Measurements from ENCODE around the gene IL20.

IL20 gene

GRCh38 chr1:206866062-206866461, 639 bp downstream of the IL20 start:
- DNase-seq, result no peak
- no peaks in the 10 kb centered on the region for H3K36me3 ChIP-seq
- no peaks in the 10 kb centered on the region for H3K4me1 ChIP-seq
- TF ChIP-seq, protein P1, sequence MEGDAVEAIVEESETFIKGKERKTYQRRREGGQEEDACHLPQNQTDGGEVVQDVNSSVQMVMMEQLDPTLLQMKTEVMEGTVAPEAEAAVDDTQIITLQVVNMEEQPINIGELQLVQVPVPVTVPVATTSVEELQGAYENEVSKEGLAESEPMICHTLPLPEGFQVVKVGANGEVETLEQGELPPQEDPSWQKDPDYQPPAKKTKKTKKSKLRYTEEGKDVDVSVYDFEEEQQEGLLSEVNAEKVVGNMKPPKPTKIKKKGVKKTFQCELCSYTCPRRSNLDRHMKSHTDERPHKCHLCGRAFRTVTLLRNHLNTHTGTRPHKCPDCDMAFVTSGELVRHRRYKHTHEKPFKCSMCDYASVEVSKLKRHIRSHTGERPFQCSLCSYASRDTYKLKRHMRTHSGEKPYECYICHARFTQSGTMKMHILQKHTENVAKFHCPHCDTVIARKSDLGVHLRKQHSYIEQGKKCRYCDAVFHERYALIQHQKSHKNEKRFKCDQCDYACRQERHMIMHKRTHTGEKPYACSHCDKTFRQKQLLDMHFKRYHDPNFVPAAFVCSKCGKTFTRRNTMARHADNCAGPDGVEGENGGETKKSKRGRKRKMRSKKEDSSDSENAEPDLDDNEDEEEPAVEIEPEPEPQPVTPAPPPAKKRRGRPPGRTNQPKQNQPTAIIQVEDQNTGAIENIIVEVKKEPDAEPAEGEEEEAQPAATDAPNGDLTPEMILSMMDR (IDR thresholded peaks at IDR 0.05; ENCODE audit: low read depth, low read length), result no peak
- H3K4me3 ChIP-seq (ENCODE audit: low read depth, low read length), result no peak overlapping the region
- no peaks in the 10 kb centered on the region for H3K9me3 ChIP-seq
- H3K27me3 ChIP-seq, result no peaks in the 10 kb centered on the region; the same call in 1 of the 2 replicates

DNA sequence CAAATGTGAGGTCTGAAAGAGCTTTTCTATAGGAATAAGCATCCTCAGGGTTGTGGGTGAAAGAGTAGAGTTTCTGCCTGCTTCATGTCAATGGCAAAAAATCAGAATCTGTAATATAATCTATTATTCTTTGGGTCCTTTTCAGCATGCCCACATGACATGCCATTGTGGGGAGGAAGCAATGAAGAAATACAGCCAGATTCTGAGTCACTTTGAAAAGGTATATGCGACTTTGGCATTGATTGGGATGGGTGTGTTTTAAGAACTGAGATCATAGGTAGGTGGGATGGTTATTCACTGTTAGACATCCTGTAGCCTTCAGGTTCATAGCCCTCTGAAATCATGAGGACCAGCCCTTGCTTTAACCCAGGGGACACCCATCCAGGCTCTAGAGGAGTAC, 1.8 kb downstream of the IL20 start:
- DNase-seq, result no peak
- Histone ChIP-seq H3K4me1 (no peaks in the 10 kb centered on the region), H3K9me3 (no peaks in the 10 kb centered on the region), H3K4me3 (ENCODE audit: low read depth, low read length) (no peak overlapping the region), H3K36me3 (no peaks in the 10 kb centered on the region), H3K27me3 (no peaks in the 10 kb centered on the region; the same call in 1 of the 2 replicates)
- TF ChIP-seq, protein P1 (IDR thresholded peaks at IDR 0.05; ENCODE audit: low read depth, low read length), result no peak

DNA sequence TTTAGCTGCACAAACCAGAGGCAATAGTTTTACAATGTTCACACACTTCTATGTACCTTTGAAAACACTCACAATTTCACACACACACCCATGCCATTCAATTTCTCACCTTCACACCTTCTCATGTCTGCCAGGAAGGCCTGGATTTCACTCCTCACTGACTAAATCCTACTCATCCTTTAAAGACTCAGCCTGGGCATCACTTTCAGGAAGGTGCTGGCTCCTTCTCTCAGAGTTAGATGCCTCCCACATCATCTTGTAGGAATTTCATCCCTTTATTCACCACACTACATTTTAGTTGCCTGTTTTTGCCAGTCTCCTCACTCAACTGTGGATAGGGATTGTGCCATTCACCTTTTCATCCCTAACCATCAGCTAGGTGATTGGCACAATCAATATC, 2.3 kb downstream of the IL20 start:
- Histone ChIP-seq H3K4me1 (no peaks in the 10 kb centered on the region), H3K27me3 (no peaks in the 10 kb centered on the region; the same call in 1 of the 2 replicates), H3K9me3 (no peaks in the 10 kb centered on the region), H3K36me3 (no peaks in the 10 kb centered on the region), H3K4me3 (ENCODE audit: low read depth, low read length) (no peak overlapping the region)
- no peak for DNase-seq
- TF ChIP-seq, protein P1 (IDR thresholded peaks at IDR 0.05; ENCODE audit: low read depth, low read length), result no peak

GRCh38 chr1:206868264-206868663, 2.8 kb downstream of the IL20 start:
- no peaks in the 10 kb centered on the region for H3K36me3 ChIP-seq
- H3K4me3 ChIP-seq (ENCODE audit: low read depth, low read length), result no peak overlapping the region
- TF ChIP-seq, protein P1 (IDR thresholded peaks at IDR 0.05; ENCODE audit: low read depth, low read length), result no peak
- H3K27me3 ChIP-seq, result no peaks in the 10 kb centered on the region
- no peak for DNase-seq
- no peaks in the 10 kb centered on the region for H3K9me3 ChIP-seq
- H3K4me1 ChIP-seq, result no peaks in the 10 kb centered on the region

DNA sequence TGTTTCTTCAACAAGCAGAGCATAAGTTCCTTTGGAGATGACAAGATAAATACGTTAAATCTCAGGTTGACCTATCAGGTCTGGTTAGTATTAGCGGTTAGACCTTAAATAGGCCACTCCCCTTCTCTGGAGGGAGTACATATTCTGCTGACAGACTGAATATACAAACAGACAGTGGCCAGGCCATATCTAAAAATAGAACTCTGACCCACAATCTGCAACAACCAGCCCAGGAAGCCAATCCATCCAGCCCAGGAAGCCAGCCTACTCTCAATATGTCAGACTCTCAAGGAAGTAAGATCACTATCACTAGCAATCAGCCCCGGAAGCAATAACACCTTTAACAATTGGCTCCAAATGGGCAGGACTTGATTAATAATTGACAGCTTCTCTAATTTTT, 6.7 kb downstream of the IL20 start:
- H3K4me1 ChIP-seq, result no peaks in the 10 kb centered on the region
- DNase-seq, result no peak
- no peak overlapping the region for H3K4me3 ChIP-seq (ENCODE audit: low read depth, low read length)
- H3K27me3 ChIP-seq, result no peaks in the 10 kb centered on the region
- TF ChIP-seq, protein P1 (IDR thresholded peaks at IDR 0.05; ENCODE audit: low read depth, low read length), result no peak
- H3K9me3 ChIP-seq, result no peaks in the 10 kb centered on the region
- H3K36me3 ChIP-seq, result no peaks in the 10 kb centered on the region

DNA sequence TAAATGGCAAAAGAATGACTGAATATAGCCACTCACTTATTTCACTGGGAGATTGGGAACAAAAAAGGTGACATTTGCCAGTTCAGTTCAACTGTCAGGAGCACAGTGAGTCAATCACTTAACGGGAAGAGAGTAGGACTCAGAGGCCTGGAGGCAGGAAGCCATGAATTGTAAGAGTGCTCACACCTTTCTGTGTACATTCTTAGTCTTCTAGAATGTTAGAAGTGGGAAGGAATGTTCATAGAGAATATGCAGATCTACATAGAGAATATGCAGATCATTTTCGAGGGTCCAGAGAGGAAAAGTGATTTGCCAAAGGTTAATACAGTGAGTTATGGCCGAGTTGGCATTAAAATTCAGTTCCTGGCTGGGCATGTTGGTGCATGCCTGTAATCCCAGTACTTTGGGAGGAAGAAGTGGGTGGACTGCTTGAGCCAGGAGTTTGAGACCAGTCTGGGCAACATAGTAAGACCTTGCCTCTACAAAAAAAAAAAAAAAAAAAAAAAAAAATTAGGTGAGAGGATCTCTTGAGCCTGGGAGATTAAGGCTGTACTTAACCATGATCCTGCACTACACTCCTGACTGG, 8.3 kb downstream of the IL20 start:
- Histone ChIP-seq H3K27me3 (no peaks in the 10 kb centered on the region), H3K4me3 (ENCODE audit: low read depth, low read length) (no peak overlapping the region), H3K4me1 (no peaks in the 10 kb centered on the region), H3K9me3 (no peaks in the 10 kb centered on the region), H3K36me3 (no peaks in the 10 kb centered on the region)
- TF ChIP-seq, protein P1 (IDR thresholded peaks at IDR 0.05; ENCODE audit: low read depth, low read length), result no peak
- no peak for DNase-seq
